NCI-H2107 treated with DMSO at 0.1 percent for 48 hours (cell line): ENCODE measurements around the gene TRAPPC6A.

ENCODE experiments used
- DNase-seq: peaks from one replicate; lab custom pipeline; 2025; ENCODE audit not compliant: unreplicated experiment; lab: John Stamatoyannopoulos, UW

Gene TRAPPC6A

GRCh38 chr19:45150180-45150579, 27.9 kb downstream of the TRAPPC6A start:
- DNase-seq = no peak

GRCh38 chr19:45149129-45149528, 28.9 kb downstream of the TRAPPC6A start:
- DNase-seq = no peak

- DNase-seq = no peak
These were observed 30.0 kb downstream of the TRAPPC6A start for GRCh38 chr19:45147835-45148676.

GRCh38 chr19:45146741-45147205, 31.3 kb downstream of the TRAPPC6A start:
- DNase-seq = no peak

GRCh38 chr19:45146251-45146650, 31.8 kb downstream of the TRAPPC6A start:
- no peak for DNase-seq

GRCh38 chr19:45145270-45146189, 32.5 kb downstream of the TRAPPC6A start:
- no peak for DNase-seq

GRCh38 chr19:45144431-45145269, 33.4 kb downstream of the TRAPPC6A start:
- no peak for DNase-seq

GRCh38 chr19:45142726-45143110, 35.3 kb downstream of the TRAPPC6A start:
- DNase-seq = no peak

- no peak for DNase-seq
These were observed 35.9 kb downstream of the TRAPPC6A start for GRCh38 chr19:45142016-45142725.

- DNase-seq = no peak
These were observed 36.7 kb downstream of the TRAPPC6A start for GRCh38 chr19:45141203-45141900.

- no peak for DNase-seq
These were observed 37.5 kb downstream of the TRAPPC6A start for GRCh38 chr19:45140533-45140932.

- no peak for DNase-seq
These were observed 37.9 kb downstream of the TRAPPC6A start for GRCh38 chr19:45140144-45140503.

GRCh38 chr19:45139286-45140143, 38.5 kb downstream of the TRAPPC6A start:
- DNase-seq = no peak

GRCh38 chr19:45138303-45138751, 39.7 kb downstream of the TRAPPC6A start:
- DNase-seq = no peak

GRCh38 chr19:45137179-45137761, 40.8 kb downstream of the TRAPPC6A start:
- DNase-seq = no peak

GRCh38 chr19:45136507-45137178, 41.4 kb downstream of the TRAPPC6A start:
- no peak for DNase-seq

- DNase-seq = no peak
These were observed 42.7 kb downstream of the TRAPPC6A start for GRCh38 chr19:45135176-45135885.
